Measurements from ENCODE around the gene CMC1. TPM values are rescaled to one million over a fixed set of nuclear protein-coding genes. Genes with fewer than 3 reads are reported as not detected.

Gene CMC1
- polyA plus RNA-seq, 2 of the 4 experiments (the other 2 are of a cell fraction), result 56.9 to 76.7 TPM

DNA sequence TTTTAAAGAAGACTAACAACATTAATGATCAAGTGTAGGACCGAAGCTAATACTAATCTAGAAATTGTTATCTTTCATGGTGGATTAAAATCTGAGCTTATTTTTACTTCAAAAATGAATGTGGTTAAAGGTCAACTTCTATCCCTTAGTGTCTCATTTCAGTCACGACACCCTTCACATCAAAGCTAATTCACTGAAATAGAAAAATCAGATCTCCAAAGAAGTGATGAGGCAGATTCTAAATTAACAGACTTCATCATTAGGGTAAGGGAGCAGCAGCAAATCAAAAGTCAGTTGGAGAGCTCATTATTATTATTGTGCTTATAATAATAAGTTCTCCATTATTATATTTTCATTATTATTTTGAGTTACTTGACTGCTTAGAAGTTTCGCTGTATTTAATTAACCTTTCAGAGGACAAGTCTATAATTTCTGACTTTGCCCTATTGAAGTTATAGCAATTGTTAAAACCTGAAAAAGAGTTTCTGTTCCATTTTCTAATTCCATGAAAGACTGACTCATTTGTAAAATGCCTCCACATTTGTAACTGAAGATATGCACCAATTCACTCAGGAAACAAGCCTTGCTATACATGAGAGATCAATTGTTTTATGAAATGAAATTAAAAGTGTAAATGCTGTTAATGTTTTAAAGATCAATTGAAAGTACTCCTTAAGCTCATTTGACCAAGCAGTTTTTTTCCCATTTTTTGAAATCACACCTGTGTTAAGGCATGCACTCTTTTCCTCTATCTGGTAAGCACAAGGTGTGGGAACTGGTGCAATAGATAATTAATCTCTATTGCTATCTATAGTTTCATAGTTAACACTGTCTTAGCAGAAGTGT, 23.1 kb upstream of the CMC1 start:
- DNase-seq (ENCODE audit: low read depth in 1 of 2, low spot score in 1 of 2) (no peak), FAIRE-seq (no peak), ATAC-seq (no peak)
- CTCF ChIA-PET, result no interaction called here
- WGBS (ENCODE audit: missing lambda C conversion rate), result 37% methylated on average over 3 of the region's 3 CpGs
- peaks cover 14% of the 10 kb centered on the region; the same call in 2 of the 3 replicates for H3K9me3 ChIP-seq
- no peak overlapping the region for H3K4me3 ChIP-seq
- no peak overlapping the region for H3K27ac ChIP-seq
- no peak overlapping the region for H3K4me2 ChIP-seq
- no peak for TF ChIP-seq POLR2A (IDR thresholded peaks at IDR 0.05; ENCODE audit: low read length)
- TF ChIP-seq, protein P1, sequence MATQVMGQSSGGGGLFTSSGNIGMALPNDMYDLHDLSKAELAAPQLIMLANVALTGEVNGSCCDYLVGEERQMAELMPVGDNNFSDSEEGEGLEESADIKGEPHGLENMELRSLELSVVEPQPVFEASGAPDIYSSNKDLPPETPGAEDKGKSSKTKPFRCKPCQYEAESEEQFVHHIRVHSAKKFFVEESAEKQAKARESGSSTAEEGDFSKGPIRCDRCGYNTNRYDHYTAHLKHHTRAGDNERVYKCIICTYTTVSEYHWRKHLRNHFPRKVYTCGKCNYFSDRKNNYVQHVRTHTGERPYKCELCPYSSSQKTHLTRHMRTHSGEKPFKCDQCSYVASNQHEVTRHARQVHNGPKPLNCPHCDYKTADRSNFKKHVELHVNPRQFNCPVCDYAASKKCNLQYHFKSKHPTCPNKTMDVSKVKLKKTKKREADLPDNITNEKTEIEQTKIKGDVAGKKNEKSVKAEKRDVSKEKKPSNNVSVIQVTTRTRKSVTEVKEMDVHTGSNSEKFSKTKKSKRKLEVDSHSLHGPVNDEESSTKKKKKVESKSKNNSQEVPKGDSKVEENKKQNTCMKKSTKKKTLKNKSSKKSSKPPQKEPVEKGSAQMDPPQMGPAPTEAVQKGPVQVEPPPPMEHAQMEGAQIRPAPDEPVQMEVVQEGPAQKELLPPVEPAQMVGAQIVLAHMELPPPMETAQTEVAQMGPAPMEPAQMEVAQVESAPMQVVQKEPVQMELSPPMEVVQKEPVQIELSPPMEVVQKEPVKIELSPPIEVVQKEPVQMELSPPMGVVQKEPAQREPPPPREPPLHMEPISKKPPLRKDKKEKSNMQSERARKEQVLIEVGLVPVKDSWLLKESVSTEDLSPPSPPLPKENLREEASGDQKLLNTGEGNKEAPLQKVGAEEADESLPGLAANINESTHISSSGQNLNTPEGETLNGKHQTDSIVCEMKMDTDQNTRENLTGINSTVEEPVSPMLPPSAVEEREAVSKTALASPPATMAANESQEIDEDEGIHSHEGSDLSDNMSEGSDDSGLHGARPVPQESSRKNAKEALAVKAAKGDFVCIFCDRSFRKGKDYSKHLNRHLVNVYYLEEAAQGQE (IDR thresholded peaks at IDR 0.05), result no peak
- TF ChIP-seq CEBPB (IDR thresholded peaks at IDR 0.05), result no peak
- no peak for TF ChIP-seq POLR2AphosphoS2 (conservative IDR thresholded peaks at IDR 0.05; ENCODE audit: low read length)
- no peak for TF ChIP-seq BHLHE40 (IDR thresholded peaks at IDR 0.05; ENCODE audit: low read depth, low read length)
- TF ChIP-seq, protein P2, sequence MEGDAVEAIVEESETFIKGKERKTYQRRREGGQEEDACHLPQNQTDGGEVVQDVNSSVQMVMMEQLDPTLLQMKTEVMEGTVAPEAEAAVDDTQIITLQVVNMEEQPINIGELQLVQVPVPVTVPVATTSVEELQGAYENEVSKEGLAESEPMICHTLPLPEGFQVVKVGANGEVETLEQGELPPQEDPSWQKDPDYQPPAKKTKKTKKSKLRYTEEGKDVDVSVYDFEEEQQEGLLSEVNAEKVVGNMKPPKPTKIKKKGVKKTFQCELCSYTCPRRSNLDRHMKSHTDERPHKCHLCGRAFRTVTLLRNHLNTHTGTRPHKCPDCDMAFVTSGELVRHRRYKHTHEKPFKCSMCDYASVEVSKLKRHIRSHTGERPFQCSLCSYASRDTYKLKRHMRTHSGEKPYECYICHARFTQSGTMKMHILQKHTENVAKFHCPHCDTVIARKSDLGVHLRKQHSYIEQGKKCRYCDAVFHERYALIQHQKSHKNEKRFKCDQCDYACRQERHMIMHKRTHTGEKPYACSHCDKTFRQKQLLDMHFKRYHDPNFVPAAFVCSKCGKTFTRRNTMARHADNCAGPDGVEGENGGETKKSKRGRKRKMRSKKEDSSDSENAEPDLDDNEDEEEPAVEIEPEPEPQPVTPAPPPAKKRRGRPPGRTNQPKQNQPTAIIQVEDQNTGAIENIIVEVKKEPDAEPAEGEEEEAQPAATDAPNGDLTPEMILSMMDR (IDR thresholded peaks at IDR 0.05), result no peak
- TF ChIP-seq E2F6 (IDR thresholded peaks at IDR 0.05; ENCODE audit: borderline replicate concordance, low read depth), result no peak
- TF ChIP-seq CHD4 (IDR thresholded peaks at IDR 0.05; ENCODE audit: borderline replicate concordance), result no peak
- no peak for TF ChIP-seq NR3C1 (IDR thresholded peaks at IDR 0.05)
- TF ChIP-seq KDM1A (IDR thresholded peaks at IDR 0.05; ENCODE audit: low read depth), result no peak
- no peak for TF ChIP-seq FOSB (CRISPR knock-in tag; IDR thresholded peaks at IDR 0.05)
- no peak for TF ChIP-seq MAFK (IDR thresholded peaks at IDR 0.05; ENCODE audit: partially characterized antibody)
- TF ChIP-seq HMGXB4 (CRISPR knock-in tag; IDR thresholded peaks at IDR 0.05; ENCODE audit: borderline replicate concordance), result no peak
- H3K4me1 ChIP-seq, result no peaks in the 10 kb centered on the region
- POLR2A ChIA-PET, result no interaction called here

DNA sequence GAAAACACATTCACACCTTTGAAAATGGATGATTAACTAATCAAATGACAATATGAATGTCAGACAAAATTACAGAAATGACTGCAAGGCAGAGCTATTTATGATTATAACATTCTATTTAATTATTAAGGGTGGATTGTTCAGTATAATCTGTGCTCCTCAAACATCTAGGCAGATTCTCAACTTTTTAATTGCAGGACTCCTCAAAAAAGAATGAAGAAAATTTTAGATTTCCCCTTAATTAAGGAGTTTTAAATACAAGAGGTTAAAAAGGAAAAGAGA, 22.6 kb upstream of the CMC1 start:
- ATAC-seq (no peak), DNase-seq (ENCODE audit: low read depth in 1 of 2, low spot score in 1 of 2) (no peak), FAIRE-seq (no peak)
- Histone ChIP-seq H3K4me2 (no peak overlapping the region), H3K27ac (no peak overlapping the region), H3K4me1 (no peaks in the 10 kb centered on the region), H3K4me3 (no peak overlapping the region), H3K9me3 (peaks cover 11% of the 10 kb centered on the region; the same call in 2 of the 3 replicates)
- CTCF ChIA-PET, result no interaction called here
- TF ChIP-seq HES2 (IDR thresholded peaks at IDR 0.05) (no peak), HDAC2 (IDR thresholded peaks at IDR 0.05) (no peak), HOXB13 (CRISPR knock-in tag; IDR thresholded peaks at IDR 0.05; ENCODE audit: low read depth) (no peak), GATA3 (IDR thresholded peaks at IDR 0.05; ENCODE audit: borderline replicate concordance) (no peak), MAFK (IDR thresholded peaks at IDR 0.05; ENCODE audit: partially characterized antibody) (no peak), ESRRA (IDR thresholded peaks at IDR 0.05; ENCODE audit: borderline replicate concordance, low read length) (no peak), SMC3 (IDR thresholded peaks at IDR 0.05) (no peak), FOSB (CRISPR knock-in tag; IDR thresholded peaks at IDR 0.05) (no peak)
- POLR2A ChIA-PET, result no interaction called here

All from A549 (cell line).